Right lobe of liver (tissue), 4 donors: ENCODE measurements around the gene DUS2.

ENCODE experiments used
- CTCF ChIP-seq, 4 donors: fragments of 200-600 bp in 3 of 4; fragments of 450-650 bp in 1 of 4; IDR thresholded peaks; one replicate each; pipeline versions ENCODE4 v1.5.1 to v1.8.0; 2016 to 2022; ENCODE audit warnings: antibody characterized with exemption in 4 of 4, mild to moderate bottlenecking in 2 of 4
- POLR2A ChIP-seq: fragments of 450-650 bp; IDR thresholded peaks from one replicate; pipeline ENCODE4 v1.6.1; 2017; ENCODE audit warnings: antibody characterized with exemption, mild to moderate bottlenecking
- donor health status: DM: no; HTN: no; CAD: no.
- donor health status: DM: no; HTN: no; CAD: no.
- donor health status: DM: no; HTN: yes; CAD: no.

DNA sequence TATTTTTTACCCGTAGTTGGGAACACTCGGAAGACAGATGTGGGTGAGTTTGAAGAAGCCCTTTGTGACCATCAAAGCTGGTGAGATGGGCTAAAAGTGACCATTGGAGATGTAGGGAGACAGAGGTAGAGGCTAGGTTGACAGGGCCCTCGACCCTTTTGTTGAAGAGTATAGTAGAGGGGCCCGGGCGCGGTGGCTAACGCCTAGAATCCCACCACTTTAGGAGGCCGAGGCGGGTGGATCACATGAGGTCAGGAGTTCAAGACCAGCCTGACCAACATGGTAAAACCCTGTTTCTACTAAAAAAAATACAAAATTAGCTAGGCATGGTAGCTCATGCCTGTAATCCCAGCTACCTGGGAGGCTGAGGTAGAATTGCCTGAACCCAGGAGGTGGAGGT lies 45.8 kb downstream of the DUS2 start:
- TF ChIP-seq CTCF (IDR thresholded peaks at IDR 0.05) (no peak), POLR2A (no peak)
